ENCODE data around the gene CEP83.

DNA sequence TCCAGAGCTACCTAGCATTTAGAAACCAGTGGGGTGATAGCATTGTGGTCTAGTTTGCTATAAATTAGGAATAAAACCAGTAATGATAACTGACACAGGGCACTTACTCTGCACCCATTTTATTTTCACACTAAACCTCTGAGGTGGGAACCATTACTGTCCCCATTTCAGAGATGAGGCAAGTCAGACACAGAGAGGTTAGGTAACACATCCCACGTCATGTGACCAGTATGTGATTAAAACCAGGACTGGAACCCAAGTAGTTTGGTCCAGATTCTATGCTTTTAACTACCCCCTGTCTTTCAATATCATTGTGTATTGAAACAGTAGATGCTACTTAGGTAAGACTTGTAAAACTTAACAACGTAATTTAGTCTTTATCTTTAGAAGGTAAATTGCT lies 201.1 kb downstream of the CEP83 start:
- TF ChIP-seq, protein P1, sequence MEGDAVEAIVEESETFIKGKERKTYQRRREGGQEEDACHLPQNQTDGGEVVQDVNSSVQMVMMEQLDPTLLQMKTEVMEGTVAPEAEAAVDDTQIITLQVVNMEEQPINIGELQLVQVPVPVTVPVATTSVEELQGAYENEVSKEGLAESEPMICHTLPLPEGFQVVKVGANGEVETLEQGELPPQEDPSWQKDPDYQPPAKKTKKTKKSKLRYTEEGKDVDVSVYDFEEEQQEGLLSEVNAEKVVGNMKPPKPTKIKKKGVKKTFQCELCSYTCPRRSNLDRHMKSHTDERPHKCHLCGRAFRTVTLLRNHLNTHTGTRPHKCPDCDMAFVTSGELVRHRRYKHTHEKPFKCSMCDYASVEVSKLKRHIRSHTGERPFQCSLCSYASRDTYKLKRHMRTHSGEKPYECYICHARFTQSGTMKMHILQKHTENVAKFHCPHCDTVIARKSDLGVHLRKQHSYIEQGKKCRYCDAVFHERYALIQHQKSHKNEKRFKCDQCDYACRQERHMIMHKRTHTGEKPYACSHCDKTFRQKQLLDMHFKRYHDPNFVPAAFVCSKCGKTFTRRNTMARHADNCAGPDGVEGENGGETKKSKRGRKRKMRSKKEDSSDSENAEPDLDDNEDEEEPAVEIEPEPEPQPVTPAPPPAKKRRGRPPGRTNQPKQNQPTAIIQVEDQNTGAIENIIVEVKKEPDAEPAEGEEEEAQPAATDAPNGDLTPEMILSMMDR (IDR thresholded peaks at IDR 0.05; ENCODE audit: insufficient read depth, low read length), result no peak
- TF ChIP-seq POLR2AphosphoS5 (IDR thresholded peaks at IDR 0.05; ENCODE audit: low read depth), result no peak
- TF ChIP-seq, protein P2, sequence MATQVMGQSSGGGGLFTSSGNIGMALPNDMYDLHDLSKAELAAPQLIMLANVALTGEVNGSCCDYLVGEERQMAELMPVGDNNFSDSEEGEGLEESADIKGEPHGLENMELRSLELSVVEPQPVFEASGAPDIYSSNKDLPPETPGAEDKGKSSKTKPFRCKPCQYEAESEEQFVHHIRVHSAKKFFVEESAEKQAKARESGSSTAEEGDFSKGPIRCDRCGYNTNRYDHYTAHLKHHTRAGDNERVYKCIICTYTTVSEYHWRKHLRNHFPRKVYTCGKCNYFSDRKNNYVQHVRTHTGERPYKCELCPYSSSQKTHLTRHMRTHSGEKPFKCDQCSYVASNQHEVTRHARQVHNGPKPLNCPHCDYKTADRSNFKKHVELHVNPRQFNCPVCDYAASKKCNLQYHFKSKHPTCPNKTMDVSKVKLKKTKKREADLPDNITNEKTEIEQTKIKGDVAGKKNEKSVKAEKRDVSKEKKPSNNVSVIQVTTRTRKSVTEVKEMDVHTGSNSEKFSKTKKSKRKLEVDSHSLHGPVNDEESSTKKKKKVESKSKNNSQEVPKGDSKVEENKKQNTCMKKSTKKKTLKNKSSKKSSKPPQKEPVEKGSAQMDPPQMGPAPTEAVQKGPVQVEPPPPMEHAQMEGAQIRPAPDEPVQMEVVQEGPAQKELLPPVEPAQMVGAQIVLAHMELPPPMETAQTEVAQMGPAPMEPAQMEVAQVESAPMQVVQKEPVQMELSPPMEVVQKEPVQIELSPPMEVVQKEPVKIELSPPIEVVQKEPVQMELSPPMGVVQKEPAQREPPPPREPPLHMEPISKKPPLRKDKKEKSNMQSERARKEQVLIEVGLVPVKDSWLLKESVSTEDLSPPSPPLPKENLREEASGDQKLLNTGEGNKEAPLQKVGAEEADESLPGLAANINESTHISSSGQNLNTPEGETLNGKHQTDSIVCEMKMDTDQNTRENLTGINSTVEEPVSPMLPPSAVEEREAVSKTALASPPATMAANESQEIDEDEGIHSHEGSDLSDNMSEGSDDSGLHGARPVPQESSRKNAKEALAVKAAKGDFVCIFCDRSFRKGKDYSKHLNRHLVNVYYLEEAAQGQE (IDR thresholded peaks at IDR 0.05; ENCODE audit: insufficient replicate concordance, low read depth), result no peak
